ENCODE measurements around the gene ME3.

ME3 gene

GRCh38 chr11:86629045-86629706, 43.2 kb downstream of the ME3 start:
- no peak overlapping the region for H3K9ac ChIP-seq (ENCODE audit: insufficient read length, low read depth)
- H3K4me1 ChIP-seq (ENCODE audit: insufficient read depth, insufficient read length): no peaks in the 10 kb centered on the region
- TF ChIP-seq SUZ12 (IDR thresholded peaks at IDR 0.05; ENCODE audit: extremely low read depth, insufficient read depth, insufficient read length) (no peak), ZNF274 (IDR thresholded peaks at IDR 0.05; ENCODE audit: low read depth, low read length) (no peak), YY1 (IDR thresholded peaks at IDR 0.05; ENCODE audit: insufficient read depth, insufficient read length) (no peak)
- H3K36me3 ChIP-seq (ENCODE audit: insufficient read depth, insufficient read length, low read length): no peaks in the 10 kb centered on the region
- no peaks in the 10 kb centered on the region for H3K27me3 ChIP-seq (ENCODE audit: insufficient read depth, insufficient read length)
- no peaks in the 10 kb centered on the region for H3K9me3 ChIP-seq (ENCODE audit: insufficient read depth, low read length)
- H3K4me3 ChIP-seq (ENCODE audit: insufficient read length, low read depth): no peak overlapping the region
- DNase-seq (ENCODE audit: low read depth, low spot score): no peak

GRCh38 chr11:86627776-86628455, 44.5 kb downstream of the ME3 start:
- Histone ChIP-seq H3K4me3 (ENCODE audit: insufficient read length, low read depth) (no peak overlapping the region), H3K27me3 (ENCODE audit: insufficient read depth, insufficient read length) (no peaks in the 10 kb centered on the region), H3K4me1 (ENCODE audit: insufficient read depth, insufficient read length) (no peaks in the 10 kb centered on the region), H3K9me3 (ENCODE audit: insufficient read depth, low read length) (no peaks in the 10 kb centered on the region), H3K36me3 (ENCODE audit: insufficient read depth, insufficient read length, low read length) (no peaks in the 10 kb centered on the region), H3K9ac (ENCODE audit: insufficient read length, low read depth) (no peak overlapping the region)
- DNase-seq (ENCODE audit: low read depth, low spot score): no peak
- TF ChIP-seq SUZ12 (IDR thresholded peaks at IDR 0.05; ENCODE audit: extremely low read depth, insufficient read depth, insufficient read length): no peak

- Histone ChIP-seq H3K4me3 (ENCODE audit: insufficient read length, low read depth) (no peak overlapping the region), H3K36me3 (ENCODE audit: insufficient read depth, insufficient read length, low read length) (no peaks in the 10 kb centered on the region), H3K9ac (ENCODE audit: insufficient read length, low read depth) (no peak overlapping the region), H3K4me1 (ENCODE audit: insufficient read depth, insufficient read length) (no peaks in the 10 kb centered on the region), H3K27me3 (ENCODE audit: insufficient read depth, insufficient read length) (no peaks in the 10 kb centered on the region), H3K9me3 (ENCODE audit: insufficient read depth, low read length) (no peaks in the 10 kb centered on the region)
- TF ChIP-seq YY1 (IDR thresholded peaks at IDR 0.05; ENCODE audit: insufficient read depth, insufficient read length) (no peak), ZNF274 (IDR thresholded peaks at IDR 0.05; ENCODE audit: low read depth, low read length) (no peak), SUZ12 (IDR thresholded peaks at IDR 0.05; ENCODE audit: extremely low read depth, insufficient read depth, insufficient read length) (no peak)
- no peak for DNase-seq (ENCODE audit: low read depth, low spot score)
Observed at GRCh38 chr11:86625981-86626380, 46.4 kb downstream of the ME3 start.

GRCh38 chr11:86625544-86625943, 46.9 kb downstream of the ME3 start:
- no peaks in the 10 kb centered on the region for H3K4me1 ChIP-seq (ENCODE audit: insufficient read depth, insufficient read length)
- DNase-seq (ENCODE audit: low read depth, low spot score): no peak
- H3K9ac ChIP-seq (ENCODE audit: insufficient read length, low read depth): no peak overlapping the region
- TF ChIP-seq YY1 (IDR thresholded peaks at IDR 0.05; ENCODE audit: insufficient read depth, insufficient read length) (no peak), ZNF274 (IDR thresholded peaks at IDR 0.05; ENCODE audit: low read depth, low read length) (no peak), SUZ12 (IDR thresholded peaks at IDR 0.05; ENCODE audit: extremely low read depth, insufficient read depth, insufficient read length) (no peak)
- no peaks in the 10 kb centered on the region for H3K27me3 ChIP-seq (ENCODE audit: insufficient read depth, insufficient read length)
- no peaks in the 10 kb centered on the region for H3K36me3 ChIP-seq (ENCODE audit: insufficient read depth, insufficient read length, low read length)
- no peak overlapping the region for H3K4me3 ChIP-seq (ENCODE audit: insufficient read length, low read depth)
- no peaks in the 10 kb centered on the region for H3K9me3 ChIP-seq (ENCODE audit: insufficient read depth, low read length)

GRCh38 chr11:86624366-86624765, 48.0 kb downstream of the ME3 start:
- DNase-seq (ENCODE audit: low read depth, low spot score): no peak
- Histone ChIP-seq H3K4me1 (ENCODE audit: insufficient read depth, insufficient read length) (no peaks in the 10 kb centered on the region), H3K36me3 (ENCODE audit: insufficient read depth, insufficient read length, low read length) (no peaks in the 10 kb centered on the region), H3K9me3 (ENCODE audit: insufficient read depth, low read length) (no peaks in the 10 kb centered on the region), H3K27me3 (ENCODE audit: insufficient read depth, insufficient read length) (no peaks in the 10 kb centered on the region), H3K4me3 (ENCODE audit: insufficient read length, low read depth) (no peak overlapping the region), H3K9ac (ENCODE audit: insufficient read length, low read depth) (no peak overlapping the region)
- TF ChIP-seq YY1 (IDR thresholded peaks at IDR 0.05; ENCODE audit: insufficient read depth, insufficient read length): no peak
- TF ChIP-seq SUZ12 (IDR thresholded peaks at IDR 0.05; ENCODE audit: extremely low read depth, insufficient read depth, insufficient read length): no peak
- TF ChIP-seq ZNF274 (IDR thresholded peaks at IDR 0.05; ENCODE audit: low read depth, low read length): no peak

GRCh38 chr11:86623736-86624135, 48.7 kb downstream of the ME3 start:
- Histone ChIP-seq H3K4me1 (ENCODE audit: insufficient read depth, insufficient read length) (no peaks in the 10 kb centered on the region), H3K9me3 (ENCODE audit: insufficient read depth, low read length) (no peaks in the 10 kb centered on the region), H3K36me3 (ENCODE audit: insufficient read depth, insufficient read length, low read length) (no peaks in the 10 kb centered on the region), H3K27me3 (ENCODE audit: insufficient read depth, insufficient read length) (no peaks in the 10 kb centered on the region), H3K4me3 (ENCODE audit: insufficient read length, low read depth) (no peak overlapping the region), H3K9ac (ENCODE audit: insufficient read length, low read depth) (no peak overlapping the region)
- TF ChIP-seq YY1 (IDR thresholded peaks at IDR 0.05; ENCODE audit: insufficient read depth, insufficient read length): no peak
- no peak for TF ChIP-seq SUZ12 (IDR thresholded peaks at IDR 0.05; ENCODE audit: extremely low read depth, insufficient read depth, insufficient read length)
- no peak for TF ChIP-seq ZNF274 (IDR thresholded peaks at IDR 0.05; ENCODE audit: low read depth, low read length)
- no peak for DNase-seq (ENCODE audit: low read depth, low spot score)

GRCh38 chr11:86623041-86623621, 49.3 kb downstream of the ME3 start:
- TF ChIP-seq ZNF274 (IDR thresholded peaks at IDR 0.05; ENCODE audit: low read depth, low read length) (no peak), SUZ12 (IDR thresholded peaks at IDR 0.05; ENCODE audit: extremely low read depth, insufficient read depth, insufficient read length) (no peak), YY1 (IDR thresholded peaks at IDR 0.05; ENCODE audit: insufficient read depth, insufficient read length) (no peak)
- no peaks in the 10 kb centered on the region for H3K4me1 ChIP-seq (ENCODE audit: insufficient read depth, insufficient read length)
- H3K27me3 ChIP-seq (ENCODE audit: insufficient read depth, insufficient read length): no peaks in the 10 kb centered on the region
- H3K36me3 ChIP-seq (ENCODE audit: insufficient read depth, insufficient read length, low read length): no peaks in the 10 kb centered on the region
- H3K9me3 ChIP-seq (ENCODE audit: insufficient read depth, low read length): no peaks in the 10 kb centered on the region
- no peak for DNase-seq (ENCODE audit: low read depth, low spot score)
- no peak overlapping the region for H3K4me3 ChIP-seq (ENCODE audit: insufficient read length, low read depth)
- H3K9ac ChIP-seq (ENCODE audit: insufficient read length, low read depth): no peak overlapping the region
